OCI-LY7 (cell line): ENCODE results near the gene CCDC8.
"Not testable (repeated sequence)": the region's sequence is repeated elsewhere in the genome, so short reads cannot be mapped to it uniquely, and the experiment has no call there.

Experiments
- CTCF ChIP-seq: fragments of 200-600 bp; sonication (generic); conservative IDR thresholded peaks from 2 replicates; pipeline ENCODE4 v1.5.1; 2014; ENCODE audit warnings: mild to moderate bottlenecking, antibody characterized with exemption, low read length, moderate library complexity, mixed read lengths
- EZH2phosphoT487 ChIP-seq: fragments of 200-600 bp; sonication (generic); IDR thresholded peaks from 2 replicates; pipeline ENCODE4 v1.6.1; 2018; ENCODE audit warnings: low read depth, borderline replicate concordance, mild to moderate bottlenecking, mixed run types, antibody characterized with exemption, low read length, moderate library complexity, mixed read lengths

DNA sequence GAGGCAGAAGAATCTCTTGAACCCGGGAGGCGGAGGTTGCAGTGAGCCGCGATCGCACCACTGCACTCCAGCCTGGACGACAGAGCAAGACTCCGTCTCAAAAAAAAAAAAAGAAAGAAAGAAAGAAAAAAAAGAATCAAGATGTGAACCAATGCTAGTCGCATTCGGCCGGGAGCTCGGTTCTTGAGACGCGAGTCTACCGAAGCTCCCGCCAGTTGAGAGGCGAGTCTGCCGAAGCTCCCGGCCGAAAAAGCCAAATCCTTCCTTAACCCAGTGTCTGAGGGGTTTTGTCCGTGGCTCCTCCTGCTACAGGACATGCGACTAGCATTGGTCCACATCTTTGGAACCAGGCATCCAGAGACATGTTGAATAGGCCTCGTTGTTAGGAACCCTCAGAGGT, 1.5 kb upstream of the CCDC8 start:
- not testable (repeated sequence) for TF ChIP-seq EZH2phosphoT487, CTCF
